Measurements from ENCODE around the gene TNP1. TPM values are rescaled to one million over a fixed set of nuclear protein-coding genes. Genes with fewer than 3 reads are reported as not detected.

Gene TNP1
- total RNA-seq, 1 experiment from 2014 or later: not detected

DNA sequence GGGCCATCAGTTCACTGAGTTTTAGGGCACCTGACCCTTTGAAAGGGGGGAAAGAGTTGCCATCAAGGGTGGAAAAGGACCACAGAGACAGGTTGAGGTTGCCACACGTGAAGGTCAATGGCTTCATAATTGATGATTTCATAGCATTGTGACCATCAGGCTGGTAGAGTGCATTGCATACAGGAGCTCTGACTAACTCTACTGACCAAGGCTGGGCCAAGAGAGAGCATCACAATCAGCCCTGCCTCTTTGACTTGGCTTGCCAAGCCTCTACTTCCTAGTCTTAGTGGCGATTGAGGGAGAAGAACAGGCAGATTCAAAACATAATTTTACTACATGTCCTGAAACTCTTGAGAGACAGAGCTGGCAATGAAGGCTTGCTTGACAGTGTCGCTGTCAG, 5.8 kb upstream of the TNP1 start:
- intact Hi-C loops (cut with micrococcal nuclease): no loop called here
- peaks cover 21% of the 10 kb centered on the region for H3K27me3 Mint-ChIP-seq (ENCODE audit: insufficient read depth, unreplicated experiment)
- DNase-seq (ENCODE audit: unreplicated experiment): no peak
- POLR2A ChIA-PET: interaction anchor here (0.5 kb wide), 1 partner anchor 1104 kb away, joined by 4 read pairs; no protein-coding TSS in a partner anchor
- H3K4me3 Mint-ChIP-seq (ENCODE audit: unreplicated experiment): no peak overlapping the region
- no peaks in the 10 kb centered on the region for H3K9me3 Mint-ChIP-seq (ENCODE audit: unreplicated experiment)
- H3K36me3 Mint-ChIP-seq (ENCODE audit: insufficient read depth, unreplicated experiment): no peaks in the 10 kb centered on the region
- TF ChIP-seq, protein P1, sequence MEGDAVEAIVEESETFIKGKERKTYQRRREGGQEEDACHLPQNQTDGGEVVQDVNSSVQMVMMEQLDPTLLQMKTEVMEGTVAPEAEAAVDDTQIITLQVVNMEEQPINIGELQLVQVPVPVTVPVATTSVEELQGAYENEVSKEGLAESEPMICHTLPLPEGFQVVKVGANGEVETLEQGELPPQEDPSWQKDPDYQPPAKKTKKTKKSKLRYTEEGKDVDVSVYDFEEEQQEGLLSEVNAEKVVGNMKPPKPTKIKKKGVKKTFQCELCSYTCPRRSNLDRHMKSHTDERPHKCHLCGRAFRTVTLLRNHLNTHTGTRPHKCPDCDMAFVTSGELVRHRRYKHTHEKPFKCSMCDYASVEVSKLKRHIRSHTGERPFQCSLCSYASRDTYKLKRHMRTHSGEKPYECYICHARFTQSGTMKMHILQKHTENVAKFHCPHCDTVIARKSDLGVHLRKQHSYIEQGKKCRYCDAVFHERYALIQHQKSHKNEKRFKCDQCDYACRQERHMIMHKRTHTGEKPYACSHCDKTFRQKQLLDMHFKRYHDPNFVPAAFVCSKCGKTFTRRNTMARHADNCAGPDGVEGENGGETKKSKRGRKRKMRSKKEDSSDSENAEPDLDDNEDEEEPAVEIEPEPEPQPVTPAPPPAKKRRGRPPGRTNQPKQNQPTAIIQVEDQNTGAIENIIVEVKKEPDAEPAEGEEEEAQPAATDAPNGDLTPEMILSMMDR (IDR thresholded peaks at IDR 0.05; ENCODE audit: unreplicated experiment): no peak
- no TSS peak for BruUV-seq (replicated peaks)
- no peak overlapping the region for H3K27ac Mint-ChIP-seq (ENCODE audit: low read depth, unreplicated experiment)
- CTCF ChIA-PET: no interaction called here
- no peaks in the 10 kb centered on the region for H3K4me1 Mint-ChIP-seq (ENCODE audit: insufficient read depth, unreplicated experiment)

DNA sequence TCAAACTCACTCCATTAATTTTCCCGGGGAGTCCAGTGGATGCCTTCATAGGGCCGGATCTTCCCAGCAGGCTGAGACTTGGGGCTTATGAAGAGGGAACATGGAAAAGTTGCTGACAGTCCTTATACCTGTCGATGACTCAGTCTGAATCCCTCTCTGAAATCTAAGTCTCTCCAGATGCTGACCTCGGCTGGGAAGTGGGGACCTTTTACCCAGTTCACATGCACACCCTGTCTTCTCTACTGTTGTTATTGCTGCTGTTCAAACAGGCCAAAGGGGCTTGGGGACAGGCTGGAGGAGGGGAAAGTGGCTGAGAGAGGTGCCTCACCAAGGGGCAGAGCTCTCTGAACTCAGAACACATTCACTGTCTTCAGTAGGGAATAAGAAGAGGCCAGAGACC, 4.1 kb upstream of the TNP1 start:
- H3K27ac Mint-ChIP-seq (ENCODE audit: low read depth, unreplicated experiment): no peak overlapping the region
- H3K4me1 Mint-ChIP-seq (ENCODE audit: insufficient read depth, unreplicated experiment): no peaks in the 10 kb centered on the region
- H3K4me3 Mint-ChIP-seq (ENCODE audit: unreplicated experiment): no peak overlapping the region
- H3K36me3 Mint-ChIP-seq (ENCODE audit: insufficient read depth, unreplicated experiment): no peaks in the 10 kb centered on the region
- H3K9me3 Mint-ChIP-seq (ENCODE audit: unreplicated experiment): no peaks in the 10 kb centered on the region
- ChIA-PET CTCF (no interaction called here), POLR2A (no interaction called here)
- intact Hi-C loops (cut with micrococcal nuclease): no loop called here
- TF ChIP-seq, protein P1 (IDR thresholded peaks at IDR 0.05; ENCODE audit: unreplicated experiment): no peak
- BruUV-seq (replicated peaks): no TSS peak
- DNase-seq (ENCODE audit: unreplicated experiment): no peak
- peaks cover 26% of the 10 kb centered on the region for H3K27me3 Mint-ChIP-seq (ENCODE audit: insufficient read depth, unreplicated experiment)

DNA sequence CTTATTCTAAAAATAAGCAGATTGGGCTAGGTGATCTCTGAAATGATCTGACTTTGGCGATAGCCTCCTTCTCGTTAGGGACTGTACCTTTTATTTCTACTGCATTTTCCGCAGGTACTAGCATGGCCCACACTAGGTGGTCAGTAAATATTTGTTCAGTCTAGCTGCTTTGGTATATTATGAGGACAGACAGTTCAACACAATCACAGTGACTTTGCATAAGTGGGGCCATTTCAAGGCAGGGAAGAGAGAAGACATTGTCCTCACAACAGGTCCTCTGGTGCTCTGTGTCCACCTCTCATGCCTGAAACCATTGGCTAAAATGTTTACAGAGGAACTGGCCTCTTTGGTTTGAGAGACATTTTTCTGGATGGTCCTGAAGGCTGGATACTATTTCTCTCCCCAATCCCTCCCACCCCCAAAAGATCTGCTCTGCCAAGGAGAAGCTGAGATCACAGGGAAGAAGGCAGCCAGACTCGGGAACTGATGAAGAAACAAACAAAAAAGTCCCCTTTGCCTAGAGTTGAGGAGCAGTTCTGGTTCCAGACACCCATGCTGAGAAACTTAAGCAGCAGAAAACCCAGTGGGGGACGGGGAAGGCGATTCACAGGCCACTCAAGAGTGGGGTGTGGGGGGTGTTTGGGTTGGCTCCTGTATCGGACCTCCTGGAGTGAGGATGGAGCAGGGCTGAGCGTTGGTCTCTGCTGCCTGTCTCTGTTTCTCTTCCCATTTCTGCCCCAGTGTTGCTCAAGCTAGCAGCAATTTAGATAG, 2.9 kb upstream of the TNP1 start:
- H3K4me3 Mint-ChIP-seq (ENCODE audit: unreplicated experiment): no peak overlapping the region
- H3K36me3 Mint-ChIP-seq (ENCODE audit: insufficient read depth, unreplicated experiment): no peaks in the 10 kb centered on the region
- intact Hi-C loops (cut with micrococcal nuclease): no loop called here
- peaks cover 8% of the 10 kb centered on the region for H3K4me1 Mint-ChIP-seq (ENCODE audit: insufficient read depth, unreplicated experiment)
- ChIA-PET CTCF (interaction anchor here (0.6 kb wide), 1 partner anchor 850 kb away, joined by 3 read pairs; no protein-coding TSS in a partner anchor), POLR2A (no interaction called here)
- H3K9me3 Mint-ChIP-seq (ENCODE audit: unreplicated experiment): no peaks in the 10 kb centered on the region
- no TSS peak for BruUV-seq (replicated peaks)
- no peak overlapping the region for H3K27ac Mint-ChIP-seq (ENCODE audit: low read depth, unreplicated experiment)
- no peak for DNase-seq (ENCODE audit: unreplicated experiment)
- peaks cover 26% of the 10 kb centered on the region for H3K27me3 Mint-ChIP-seq (ENCODE audit: insufficient read depth, unreplicated experiment)
- TF ChIP-seq, protein P1 (IDR thresholded peaks at IDR 0.05; ENCODE audit: unreplicated experiment): no peak

DNA sequence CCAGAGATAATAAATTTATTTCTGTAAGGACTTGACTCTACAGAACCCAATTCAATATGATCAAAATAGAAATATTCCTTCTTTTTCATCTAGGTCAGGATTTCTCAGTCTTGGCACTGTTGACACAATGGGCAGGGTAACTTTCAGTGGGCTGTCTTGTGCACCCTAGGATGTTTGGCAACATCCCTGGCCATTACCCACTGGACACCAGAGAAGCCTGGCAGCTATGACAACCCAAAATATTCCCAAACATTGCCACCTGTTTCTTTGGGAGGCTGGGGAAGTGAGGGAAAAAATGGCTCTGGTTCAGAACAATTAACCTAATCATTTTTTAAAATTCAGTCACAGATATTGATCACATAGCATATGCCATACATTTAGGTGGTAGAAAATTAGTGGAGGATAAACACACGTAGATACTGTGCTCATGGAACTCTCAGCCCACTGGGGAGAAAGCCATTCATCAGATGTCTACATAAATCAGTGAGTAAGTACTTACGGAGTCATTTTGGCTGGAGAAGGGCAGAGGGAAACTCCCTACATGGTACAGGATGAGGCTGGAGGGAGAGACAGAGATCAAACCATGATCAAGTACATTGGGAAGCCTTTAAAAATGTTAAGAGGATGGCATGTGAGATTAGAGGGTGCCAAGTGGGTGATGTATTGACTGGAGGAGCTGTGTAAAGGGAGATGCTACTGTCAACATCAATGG, 718 bp upstream of the TNP1 start:
- BruUV-seq (replicated peaks): no TSS peak
- Mint-ChIP-seq H3K27me3 (ENCODE audit: insufficient read depth, unreplicated experiment) (peaks cover 26% of the 10 kb centered on the region), H3K36me3 (ENCODE audit: insufficient read depth, unreplicated experiment) (no peaks in the 10 kb centered on the region), H3K4me1 (ENCODE audit: insufficient read depth, unreplicated experiment) (peaks cover 8% of the 10 kb centered on the region), H3K9me3 (ENCODE audit: unreplicated experiment) (no peaks in the 10 kb centered on the region), H3K27ac (ENCODE audit: low read depth, unreplicated experiment) (no peak overlapping the region), H3K4me3 (ENCODE audit: unreplicated experiment) (no peak overlapping the region)
- TF ChIP-seq, protein P1 (IDR thresholded peaks at IDR 0.05; ENCODE audit: unreplicated experiment): no peak
- no peak for DNase-seq (ENCODE audit: unreplicated experiment)
- ChIA-PET CTCF (interaction anchor here (0.7 kb wide), 1 partner anchor 23 kb away, joined by 3 read pairs; no protein-coding TSS in a partner anchor), POLR2A (no interaction called here)
- intact Hi-C loops (cut with micrococcal nuclease): no loop called here

All from MCF 10A (cell line).